HCT116 (cell line): ENCODE measurements around the gene PADI2. TPM values are rescaled to one million over a fixed set of nuclear protein-coding genes. Genes with fewer than 3 reads are reported as not detected.

Experiments used
- ATAC-seq: fragments of 200-7000 bp; cut with Tn5 transposase; 2 replicates; pipeline ENCODE4 v1.9.1; 2020; ENCODE audit warnings: mild to moderate bottlenecking, moderate library complexity
- BruUV-seq: library from RNA; stranded (reverse); fragments of 400-500 nt; replicated peaks from 2 replicates; lab custom pipeline; 2021; lab: Mats Ljungman, UMichigan
- CTCF ChIA-PET: fragments of 300-600 bp; sonication (Branson Sonifier 250); formaldehyde crosslinking; loops from one replicate; lab custom pipeline; 2021; ENCODE audit warnings: antibody characterized with exemption; lab: Charles Lee
- POLR2A ChIA-PET: fragments of 300-600, 350-600 bp; sonication (Branson Sonifier 250); formaldehyde crosslinking; loops from one replicate; lab custom pipeline; 2021; ENCODE audit warnings: antibody characterized with exemption; lab: Charles Lee
- RAD21 ChIA-PET, 2 experiments: fragments of 300-600 bp; sonication (Branson Sonifier 250); formaldehyde crosslinking; loops; one replicate each; lab custom pipeline; 2023; ENCODE audit warnings: low total read pairs in 2 of 2; ENCODE audit not compliant: uncharacterized antibody in 2 of 2, unreplicated experiment in 2 of 2, low non-redundant PET in 1 of 2; lab: Charles Lee
- DNase-seq: peaks from one replicate; pipeline ENCODE4 v3.0.0-alpha.2; 2010; ENCODE audit warnings: low read depth, low spot score
- H2AFZ ChIP-seq: fragments of 200-600 bp; shearing (Covaris generic), sonication (generic); 2 replicates; pipeline ENCODE4 v1.6.1; 2017; ENCODE audit warnings: low read depth, mixed run types, mixed read lengths, antibody characterized with exemption, low read length; ENCODE audit not compliant: poor library complexity, severe bottlenecking
- H3K27ac ChIP-seq: 2 replicates; pipeline ENCODE4 v1.5.1; 2012; ENCODE audit warnings: low read depth, low read length
- H3K27me3 ChIP-seq: fragments of 200-600 bp; sonication (generic); 2 replicates; pipeline ENCODE4 v1.6.1; 2016; ENCODE audit warnings: mixed run types, low read length, mixed read lengths; ENCODE audit not compliant: insufficient read depth
- H3K36me3 ChIP-seq, 2 experiments: fragments of 200-500 bp in 1 of 2; fragments of 200-600 bp in 1 of 2; sonication (Bioruptor generic) in 1 of 2; sonication (generic) in 1 of 2; 2 replicates each; pipeline versions ENCODE4 v1.5.1 to v1.6.1; 2014 to 2016; ENCODE audit warnings: low read length in 2 of 2, inconsistent platforms in 1 of 2, mixed read lengths in 1 of 2, mixed run types in 1 of 2; ENCODE audit not compliant: insufficient read depth in 2 of 2, control insufficient read depth in 1 of 2
- H3K4me1 ChIP-seq, 2 experiments: fragments of 200-600 bp in 1 of 2; sonication (generic) in 1 of 2; 2 replicates each; pipeline versions ENCODE4 v1.5.1 to v1.6.1; 2012 to 2017; ENCODE audit warnings: low read length in 2 of 2, inconsistent platforms in 1 of 2, mild to moderate bottlenecking in 1 of 2, mixed read lengths in 1 of 2, mixed run types in 1 of 2, moderate library complexity in 1 of 2; ENCODE audit not compliant: insufficient read depth in 2 of 2, control insufficient read depth in 1 of 2
- H3K4me2 ChIP-seq: fragments of 200-600 bp; sonication (generic); 2 replicates; pipeline ENCODE4 v1.6.1; 2017; ENCODE audit warnings: mixed run types, low read length, mixed read lengths
- H3K4me3 ChIP-seq, 2 experiments: fragments of 200-600 bp in 1 of 2; sonication (generic) in 1 of 2; replicated peaks in 1 of 2; 2 replicates each; pipeline ENCODE4 v1.5.1; 2011 to 2016; ENCODE audit warnings: low read length in 2 of 2, control low read depth in 1 of 2, low read depth in 1 of 2, mild to moderate bottlenecking in 1 of 2, mixed read lengths in 1 of 2, mixed run types in 1 of 2
- H3K79me2 ChIP-seq: fragments of 200-600 bp; sonication (generic); 2 replicates; pipeline ENCODE4 v1.6.1; 2017; ENCODE audit warnings: mild to moderate bottlenecking, mixed run types, low read length, moderate library complexity, mixed read lengths; ENCODE audit not compliant: insufficient read depth
- H3K9ac ChIP-seq: fragments of 200-600 bp; sonication (generic); 2 replicates; pipeline ENCODE4 v1.6.1; 2016; ENCODE audit warnings: low read length, mixed read lengths
- H3K9me2 ChIP-seq: fragments of 200-600 bp; sonication (generic), shearing (Covaris generic); 2 replicates; pipeline ENCODE4 v1.6.1; 2017; ENCODE audit warnings: mixed run types, mild to moderate bottlenecking, moderate library complexity; ENCODE audit not compliant: insufficient read depth
- H3K9me3 ChIP-seq, 2 experiments: fragments of 200-500 bp in 1 of 2; fragments of 200-600 bp in 1 of 2; sonication (Bioruptor generic) in 1 of 2; sonication (generic) in 1 of 2; 2 replicates each; pipeline ENCODE4 v1.6.1; 2014 to 2017; ENCODE audit warnings: low read length in 2 of 2, mixed read lengths in 2 of 2, inconsistent platforms in 1 of 2, low read depth in 1 of 2, mild to moderate bottlenecking in 1 of 2, mixed run types in 1 of 2, moderate library complexity in 1 of 2; ENCODE audit not compliant: control insufficient read depth in 1 of 2, insufficient read depth in 1 of 2
- H4K20me1 ChIP-seq: fragments of 200-600 bp; sonication (generic), shearing (Covaris generic); 2 replicates; pipeline ENCODE4 v1.6.1; 2017; ENCODE audit warnings: mixed run types, mild to moderate bottlenecking, moderate library complexity; ENCODE audit not compliant: insufficient read depth
- EZH2phosphoT487 ChIP-seq: fragments of 200-600 bp; IDR thresholded peaks from 2 replicates; pipeline ENCODE4 v1.6.1; 2018; ENCODE audit warnings: antibody characterized with exemption, borderline replicate concordance
- JUND ChIP-seq: IDR thresholded peaks from 2 replicates; pipeline ENCODE4 v1.6.1; 2012
- POLR2AphosphoS5 ChIP-seq: IDR thresholded peaks from 2 replicates; pipeline ENCODE4 v1.6.1; 2011; ENCODE audit warnings: mild to moderate bottlenecking, low read depth, low read length, moderate library complexity
- SIN3A ChIP-seq: IDR thresholded peaks from 2 replicates; pipeline ENCODE4 v1.6.1; 2012; ENCODE audit warnings: low read depth
- SP1 ChIP-seq: IDR thresholded peaks from 2 replicates; pipeline ENCODE4 v1.6.1; 2012; ENCODE audit warnings: low read depth
- intact Hi-C: fragments of 100-400 bp; cut with micrococcal nuclease; formaldehyde crosslinking; loops from 2 replicates; pipeline ENCODE4 v1.10.0; 2022
- total RNA-seq: library from RNA; stranded (reverse); gene quantifications from one replicate; pipeline ENCODE4 v1.2.1, GENCODE V29; 2021; ENCODE audit not compliant: unreplicated experiment
- TF ChIP-seq, protein P1 (sequence below): IDR thresholded peaks from 2 replicates; pipeline ENCODE4 v1.6.1; 2011; ENCODE audit warnings: mild to moderate bottlenecking, low read length, moderate library complexity; ENCODE audit not compliant: insufficient replicate concordance; ENCODE audit errors: extremely low read depth

Gene PADI2
- total RNA-seq, 1 experiment from 2014 or later, result 2.7 TPM

- CTCF ChIA-PET, result no interaction called here
- no peak for ATAC-seq
- H3K4me1 ChIP-seq, result no peaks in the 10 kb centered on the region
- H3K27me3 ChIP-seq, result no peaks in the 10 kb centered on the region
- H3K4me2 ChIP-seq, result no peak overlapping the region
- BruUV-seq, result no TSS peak
- intact Hi-C loops, result no loop called here
- no peak for DNase-seq
- H3K9me3 ChIP-seq, result no peaks in the 10 kb centered on the region
- RAD21 ChIA-PET, result no interaction called here
- H4K20me1 ChIP-seq, result no peaks in the 10 kb centered on the region
- H3K4me3 ChIP-seq, result no peak overlapping the region
- H3K27ac ChIP-seq, result no peak overlapping the region
- H2AFZ ChIP-seq, result no peak overlapping the region
- TF ChIP-seq EZH2phosphoT487 (no peak), JUND (no peak), SIN3A (no peak), SP1 (no peak), POLR2AphosphoS5 (no peak)
- H3K9me2 ChIP-seq, result no peaks in the 10 kb centered on the region
- POLR2A ChIA-PET, result no interaction called here
- H3K79me2 ChIP-seq, result no peaks in the 10 kb centered on the region
- no peaks in the 10 kb centered on the region for H3K36me3 ChIP-seq
- no peak overlapping the region for H3K9ac ChIP-seq
Measured at GRCh38 chr1:17086751-17087150, 32.5 kb downstream of the PADI2 start.

DNA sequence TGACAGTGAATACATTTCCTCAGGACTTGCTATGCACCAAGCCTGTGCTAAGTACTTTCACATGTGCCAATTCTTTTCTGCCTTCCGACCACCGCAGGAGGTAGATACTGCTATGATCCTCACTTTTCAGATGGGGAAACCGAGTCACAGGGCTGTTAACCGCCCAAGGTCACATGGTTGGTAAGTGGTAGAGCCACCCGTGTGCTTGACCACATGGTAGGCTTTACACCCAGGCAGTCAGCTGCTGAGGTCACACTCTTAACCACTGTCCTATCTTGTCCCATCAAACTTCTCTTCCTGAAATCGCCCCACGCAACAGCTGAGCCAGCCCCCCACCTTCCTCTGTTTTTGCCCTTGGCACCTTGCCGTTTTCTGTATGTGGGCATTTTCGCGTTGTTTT is 34.5 kb downstream of the PADI2 start:
- no TSS peak for BruUV-seq
- no peak for ATAC-seq

More for the DNA sequence above, 34.5 kb downstream of the PADI2 start:
- ChIA-PET CTCF (no interaction called here), RAD21 (no interaction called here), POLR2A (no interaction called here)
- Histone ChIP-seq H3K9me3 (no peaks in the 10 kb centered on the region; a peak in 1 of 4 replicates), H3K79me2 (no peaks in the 10 kb centered on the region), H3K27ac (no peak overlapping the region), H2AFZ (no peak overlapping the region), H3K27me3 (no peaks in the 10 kb centered on the region), H3K4me2 (no peak overlapping the region), H3K36me3 (no peaks in the 10 kb centered on the region), H4K20me1 (no peaks in the 10 kb centered on the region), H3K9ac (no peak overlapping the region), H3K4me3 (no peak overlapping the region), H3K4me1 (no peaks in the 10 kb centered on the region), H3K9me2 (no peaks in the 10 kb centered on the region)
- intact Hi-C loops, result no loop called here
- TF ChIP-seq, protein P1, sequence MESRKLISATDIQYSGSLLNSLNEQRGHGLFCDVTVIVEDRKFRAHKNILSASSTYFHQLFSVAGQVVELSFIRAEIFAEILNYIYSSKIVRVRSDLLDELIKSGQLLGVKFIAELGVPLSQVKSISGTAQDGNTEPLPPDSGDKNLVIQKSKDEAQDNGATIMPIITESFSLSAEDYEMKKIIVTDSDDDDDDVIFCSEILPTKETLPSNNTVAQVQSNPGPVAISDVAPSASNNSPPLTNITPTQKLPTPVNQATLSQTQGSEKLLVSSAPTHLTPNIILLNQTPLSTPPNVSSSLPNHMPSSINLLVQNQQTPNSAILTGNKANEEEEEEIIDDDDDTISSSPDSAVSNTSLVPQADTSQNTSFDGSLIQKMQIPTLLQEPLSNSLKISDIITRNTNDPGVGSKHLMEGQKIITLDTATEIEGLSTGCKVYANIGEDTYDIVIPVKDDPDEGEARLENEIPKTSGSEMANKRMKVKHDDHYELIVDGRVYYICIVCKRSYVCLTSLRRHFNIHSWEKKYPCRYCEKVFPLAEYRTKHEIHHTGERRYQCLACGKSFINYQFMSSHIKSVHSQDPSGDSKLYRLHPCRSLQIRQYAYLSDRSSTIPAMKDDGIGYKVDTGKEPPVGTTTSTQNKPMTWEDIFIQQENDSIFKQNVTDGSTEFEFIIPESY, result no peak
- no peak for DNase-seq
